Calu3 (cell line): ENCODE measurements around the gene WNT4. TPM values are rescaled to one million over a fixed set of nuclear protein-coding genes. Genes with fewer than 3 reads are reported as not detected.

ENCODE experiments used
- BruUV-seq: library from RNA; stranded (reverse); fragments of 400-500 nt; replicated peaks from 2 replicates; lab custom pipeline; 2021; lab: Mats Ljungman, UMichigan
- CTCF ChIA-PET: fragments of 300-600 bp; sonication (Branson Sonifier 250); formaldehyde crosslinking; loops from one replicate; lab custom pipeline; 2022; ENCODE audit warnings: antibody characterized with exemption; lab: Charles Lee
- DNase-seq: peaks from one replicate; pipeline ENCODE4 v3.0.0; 2022
- H3K27ac Mint-ChIP-seq: one replicate; pipeline ENCODE4 v1.8.0; 2022; ENCODE audit warnings: mixed read lengths; ENCODE audit not compliant: unreplicated experiment
- H3K27me3 Mint-ChIP-seq: one replicate; pipeline ENCODE4 v1.8.0; 2022; ENCODE audit warnings: mixed read lengths; ENCODE audit not compliant: unreplicated experiment
- H3K36me3 Mint-ChIP-seq: one replicate; pipeline ENCODE4 v1.8.0; 2022; ENCODE audit warnings: mild to moderate bottlenecking, moderate library complexity, mixed read lengths; ENCODE audit not compliant: insufficient read depth, unreplicated experiment
- H3K4me1 Mint-ChIP-seq: one replicate; pipeline ENCODE4 v1.8.0; 2022; ENCODE audit warnings: mild to moderate bottlenecking, low read depth, mixed read lengths; ENCODE audit not compliant: unreplicated experiment
- H3K4me3 Mint-ChIP-seq: one replicate; pipeline ENCODE4 v1.8.0; 2022; ENCODE audit warnings: mild to moderate bottlenecking, low read depth, moderate library complexity, mixed read lengths; ENCODE audit not compliant: unreplicated experiment
- H3K9me3 Mint-ChIP-seq: one replicate; pipeline ENCODE4 v1.8.0; 2022; ENCODE audit warnings: low read depth, mixed read lengths; ENCODE audit not compliant: unreplicated experiment
- CTCF ChIP-seq: fragments of 200-600 bp; IDR thresholded peaks from one replicate; pipeline ENCODE4 v1.8.0; 2022; ENCODE audit warnings: antibody characterized with exemption; ENCODE audit not compliant: unreplicated experiment
- intact Hi-C: fragments of 100-400 bp; cut with micrococcal nuclease; formaldehyde crosslinking; loops from one replicate; pipeline ENCODE4 v1.10.0; 2022; ENCODE audit not compliant: unreplicated experiment
- total RNA-seq: library from RNA; stranded (reverse); gene quantifications from 2 replicates; pipeline ENCODE4 v1.2.3, GENCODE V29; 2022

Gene WNT4
- total RNA-seq, 1 experiment from 2014 or later: 1.9 TPM

- intact Hi-C loops: no loop called here
- CTCF ChIA-PET: no interaction called here
- no peaks in the 10 kb centered on the region for H3K27me3 Mint-ChIP-seq
- H3K4me1 Mint-ChIP-seq: peaks cover 11% of the 10 kb centered on the region
- DNase-seq: no peak
- no peak overlapping the region for H3K27ac Mint-ChIP-seq
- H3K4me3 Mint-ChIP-seq: no peak overlapping the region
- H3K36me3 Mint-ChIP-seq: no peaks in the 10 kb centered on the region
- no TSS peak for BruUV-seq
- TF ChIP-seq CTCF: no peak
- no peaks in the 10 kb centered on the region for H3K9me3 Mint-ChIP-seq
Measured at GRCh38 chr1:22168412-22168973, 25.6 kb upstream of the WNT4 start.

GRCh38 chr1:22166439-22166838 is 23.5 kb upstream of the WNT4 start:
- intact Hi-C loops: no loop called here

GRCh38 chr1:22164841-22165808 is 22.2 kb upstream of the WNT4 start:
- no TSS peak for BruUV-seq
- no peak for TF ChIP-seq CTCF
- no peaks in the 10 kb centered on the region for H3K36me3 Mint-ChIP-seq

More at GRCh38 chr1:22166439-22166838, 23.5 kb upstream of the WNT4 start:
- DNase-seq: no peak
- no TSS peak for BruUV-seq
- H3K4me3 Mint-ChIP-seq: no peak overlapping the region
- no peak for TF ChIP-seq CTCF
- H3K9me3 Mint-ChIP-seq: no peaks in the 10 kb centered on the region
- peaks cover 15% of the 10 kb centered on the region for H3K4me1 Mint-ChIP-seq
- CTCF ChIA-PET: no interaction called here
- H3K36me3 Mint-ChIP-seq: no peaks in the 10 kb centered on the region
- no peaks in the 10 kb centered on the region for H3K27me3 Mint-ChIP-seq
- H3K27ac Mint-ChIP-seq: no peak overlapping the region

GRCh38 chr1:22163564-22163963 is 20.7 kb upstream of the WNT4 start:
- no TSS peak for BruUV-seq

More at GRCh38 chr1:22164841-22165808, 22.2 kb upstream of the WNT4 start:
- CTCF ChIA-PET: no interaction called here
- H3K4me3 Mint-ChIP-seq: no peak overlapping the region
- no peak for DNase-seq
- intact Hi-C loops: no loop called here
- H3K27me3 Mint-ChIP-seq: no peaks in the 10 kb centered on the region
- H3K4me1 Mint-ChIP-seq: peaks cover 15% of the 10 kb centered on the region
- H3K9me3 Mint-ChIP-seq: no peaks in the 10 kb centered on the region
- no peak overlapping the region for H3K27ac Mint-ChIP-seq

More at GRCh38 chr1:22163564-22163963, 20.7 kb upstream of the WNT4 start:
- intact Hi-C loops: no loop called here
- Mint-ChIP-seq H3K9me3 (no peaks in the 10 kb centered on the region), H3K36me3 (no peaks in the 10 kb centered on the region), H3K27ac (peak overlapping the region; percentile 27), H3K4me3 (peak overlapping the region; percentile 50), H3K27me3 (no peaks in the 10 kb centered on the region), H3K4me1 (peaks cover 15% of the 10 kb centered on the region)
- CTCF ChIA-PET: no interaction called here
- TF ChIP-seq CTCF: no peak
- DNase-seq: no peak
